GM12865 (cell line): Measurements from ENCODE around the gene OXLD1.

ENCODE experiments used
- DNase-seq: peaks from one replicate; pipeline ENCODE4 v3.0.0; 2010; ENCODE audit warnings: low read depth
- H3K4me3 ChIP-seq: 2 replicates; pipeline ENCODE4 v1.5.1; 2011; ENCODE audit warnings: mild to moderate bottlenecking, low read depth, low read length, control low read depth
- CTCF ChIP-seq: IDR thresholded peaks from 2 replicates; pipeline ENCODE4 v1.5.1; 2011; ENCODE audit warnings: low read length, control low read depth, low read depth, inconsistent platforms; ENCODE audit not compliant: insufficient read depth; ENCODE audit errors: missing control alignments

Gene OXLD1

GRCh38 chr17:81656835-81657234, 9.6 kb downstream of the OXLD1 start:
- TF ChIP-seq CTCF: no peak
- no peak overlapping the region for H3K4me3 ChIP-seq
- DNase-seq: no peak

GRCh38 chr17:81656118-81656743, 10.2 kb downstream of the OXLD1 start, which contains the start of gene PDE6G:
Gene PDE6G (minus strand): TSS chr17:81656542. CDS start chr17:81653305, 3,237 bp downstream.
- no peak for TF ChIP-seq CTCF
- DNase-seq: no peak
- no peak within 1 kb of the TSS for H3K4me3 ChIP-seq

DNA sequence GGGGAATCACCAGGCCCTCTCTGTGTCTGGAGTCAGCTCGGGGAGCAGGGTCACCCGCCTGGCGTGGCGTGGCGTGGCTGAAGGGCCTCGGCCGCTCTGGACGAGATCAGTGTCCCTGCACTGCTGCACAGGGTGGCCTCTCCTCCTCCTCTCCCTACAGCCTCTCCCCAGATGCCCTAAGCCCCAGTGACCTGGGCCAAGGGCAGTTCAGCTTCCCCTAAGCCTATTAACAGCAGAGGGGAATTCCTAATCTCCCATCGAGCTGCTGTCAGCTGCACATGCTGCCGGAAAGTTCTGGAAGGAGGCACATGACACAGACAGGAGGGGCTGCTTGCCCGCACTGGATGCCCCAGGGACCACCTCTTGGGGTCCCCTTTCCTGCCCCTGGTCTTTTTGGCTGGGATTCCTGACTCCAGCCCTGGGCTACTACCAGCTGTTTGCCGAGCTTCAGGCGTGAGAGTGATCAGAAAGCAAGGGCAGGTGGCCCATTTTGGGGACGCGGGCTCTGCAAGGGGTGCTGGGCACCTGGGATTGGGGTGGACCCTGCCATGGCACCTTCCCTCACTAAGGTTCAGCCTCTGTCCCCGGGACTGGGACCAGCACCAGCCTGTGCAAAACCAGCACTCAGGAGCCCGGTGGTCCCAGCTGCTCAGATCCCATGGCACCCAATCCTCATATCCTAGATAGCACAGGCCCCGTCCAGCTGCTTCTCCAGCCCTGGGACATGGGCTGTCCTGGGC, 10.9 kb downstream of the OXLD1 start:
- H3K4me3 ChIP-seq: no peak overlapping the region
- no peak for TF ChIP-seq CTCF
- no peak for DNase-seq

DNA sequence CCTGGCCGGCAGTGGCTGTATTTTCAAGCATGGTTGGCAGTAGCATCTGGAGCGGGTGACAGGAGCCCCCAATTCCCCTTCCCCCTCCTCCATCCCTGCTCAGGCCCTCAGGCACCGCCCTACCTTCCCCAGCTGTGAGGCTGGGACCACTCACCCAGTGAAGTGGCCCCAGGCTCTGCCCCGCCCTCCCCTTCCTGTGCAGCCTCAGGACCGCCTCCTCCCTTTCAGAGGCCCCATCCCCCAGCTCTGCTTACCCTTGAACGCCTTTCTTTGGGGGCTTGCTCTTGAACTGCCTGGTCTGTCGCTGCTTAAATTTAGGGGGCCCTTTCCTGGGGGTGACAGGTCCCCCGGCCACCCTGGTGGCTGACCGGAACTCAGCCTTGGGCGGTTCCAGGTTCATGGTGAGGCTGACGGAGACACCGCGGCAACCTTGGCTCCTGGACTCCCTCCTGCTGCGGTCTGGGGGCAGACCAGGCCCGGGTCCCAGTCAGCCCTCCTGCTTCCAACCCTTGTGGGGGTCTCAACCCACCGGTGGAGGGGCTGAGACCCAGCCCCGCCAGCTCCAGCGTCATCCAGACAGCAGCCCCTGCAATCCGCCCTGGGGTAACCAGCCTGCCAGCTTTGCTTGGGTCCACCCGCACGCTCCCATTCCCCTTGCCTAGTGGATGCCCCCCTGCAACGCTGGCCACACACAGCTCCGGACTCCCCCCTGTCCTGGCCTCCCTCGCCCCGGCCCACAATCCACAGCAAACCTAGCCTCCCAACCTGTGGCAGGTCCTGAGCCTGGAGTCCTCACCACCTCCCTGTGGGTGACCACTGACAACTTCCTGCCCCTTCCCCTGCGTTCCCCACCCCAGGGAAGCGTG, 13.3 kb downstream of the OXLD1 start:
- no peak for TF ChIP-seq CTCF
- DNase-seq: peak; percentile 37
- H3K4me3 ChIP-seq: peak overlapping the region; percentile 56

DNA sequence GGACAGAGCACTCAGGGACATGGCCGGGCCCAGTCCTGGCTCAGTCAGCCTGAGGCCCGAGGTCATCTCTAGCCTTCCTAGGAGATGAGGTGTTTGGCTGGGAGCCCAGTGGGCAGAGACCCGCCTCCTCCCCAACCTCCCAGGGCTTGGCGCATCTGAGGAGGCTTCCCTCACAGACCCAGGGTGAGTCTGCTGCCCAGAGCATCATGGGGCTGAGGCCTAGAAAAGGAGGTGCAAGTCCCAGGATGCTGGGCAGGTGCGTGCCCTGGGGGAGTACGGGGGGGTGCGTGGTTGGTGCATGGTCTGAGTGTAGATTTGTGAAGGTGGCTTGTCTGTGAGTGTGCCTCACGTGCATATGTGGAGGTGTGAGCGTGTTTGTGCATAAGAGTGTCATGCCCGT, 14.7 kb downstream of the OXLD1 start:
- TF ChIP-seq CTCF: no peak
- DNase-seq: no peak
- no peak overlapping the region for H3K4me3 ChIP-seq

DNA sequence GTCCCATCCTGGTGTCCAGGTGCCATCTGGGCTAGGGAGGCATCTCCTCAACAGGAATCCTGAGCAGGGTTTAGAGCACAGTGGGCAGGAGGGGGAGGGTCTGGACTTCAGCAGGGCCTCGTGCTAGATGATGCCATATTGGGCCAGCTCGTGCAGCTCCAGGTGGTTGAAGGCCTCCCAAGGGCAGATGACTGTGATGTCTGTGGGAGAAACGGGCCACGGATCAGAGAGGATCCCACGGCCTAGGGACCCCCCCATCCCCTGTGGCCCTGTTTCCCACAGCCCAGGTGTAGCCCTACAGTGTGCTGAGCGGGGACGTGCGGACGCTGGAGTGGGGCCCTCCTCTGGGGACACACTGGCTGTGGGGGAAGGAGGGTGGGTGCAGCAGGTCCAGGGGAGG, 15.5 kb downstream of the OXLD1 start:
- TF ChIP-seq CTCF: no peak
- DNase-seq: no peak

More for the DNA sequence above, 15.5 kb downstream of the OXLD1 start:
- no peak overlapping the region for H3K4me3 ChIP-seq
